Measurements from ENCODE around the gene BTBD19. TPM values are rescaled to one million over a fixed set of nuclear protein-coding genes. Genes with fewer than 3 reads are reported as not detected.
A peak's percentile ranks its signal among the peaks of the same experiment; 100 is the strongest.
"Not testable (repeated sequence)": the region's sequence is repeated elsewhere in the genome, so short reads cannot be mapped to it uniquely, and the experiment has no call there.

BTBD19 gene
- total RNA-seq, 1 donor from 2014 or later = 1.4 TPM

DNA sequence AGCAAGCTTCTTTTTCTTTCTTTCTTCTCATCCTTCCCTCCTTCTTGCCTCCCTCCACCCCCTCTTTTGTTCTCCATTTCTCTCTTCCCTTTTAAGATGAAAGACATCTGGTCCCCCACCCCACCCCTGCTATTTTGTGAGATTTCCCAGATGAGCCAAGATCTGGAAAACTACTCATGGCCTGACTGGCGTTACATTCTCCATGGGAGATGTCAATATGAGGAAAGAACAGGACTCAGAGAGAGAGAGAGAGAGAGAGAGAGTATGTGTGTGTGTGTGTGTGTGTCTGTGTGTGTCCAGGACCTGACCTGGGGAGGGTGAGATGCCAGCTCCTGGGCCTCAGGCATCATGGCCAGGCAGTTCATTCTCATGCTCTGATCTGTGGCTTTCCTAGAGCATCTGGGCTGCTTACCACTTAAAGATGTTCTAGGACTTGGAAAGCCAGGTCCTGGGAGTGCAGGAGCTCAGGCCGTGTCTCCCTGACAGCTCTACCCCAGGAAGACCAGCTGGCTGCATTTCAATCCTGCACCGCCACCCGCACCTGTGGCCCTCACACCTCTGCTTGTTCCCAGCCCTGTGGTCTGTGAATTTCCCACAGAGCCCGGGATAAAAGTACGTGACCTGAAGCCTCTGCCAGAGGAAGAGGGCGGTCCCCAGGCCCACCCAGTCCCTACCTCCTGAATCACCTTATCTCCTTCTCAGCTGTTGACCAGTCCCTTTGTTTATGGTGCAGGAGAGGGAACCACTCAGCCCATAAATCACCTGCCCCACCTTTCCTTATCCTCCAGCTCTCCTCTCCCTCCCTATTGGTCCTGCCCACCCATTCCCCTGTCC lies 17.1 kb upstream of the BTBD19 start:
- Histone ChIP-seq H3K79me2 (ENCODE audit: low read depth) (no peaks in the 10 kb centered on the region), H3K4me2 (no peak overlapping the region), H4K20me1 (ENCODE audit: low read depth) (no peaks in the 10 kb centered on the region), H2AFZ (replicated peaks) (no peak overlapping the region), H3K4me3 (no peak overlapping the region), H3K36me3 (no peaks in the 10 kb centered on the region), H3F3A (ENCODE audit: low read depth) (peaks cover 23% of the 10 kb centered on the region), H3K4me1 (peaks cover 11% of the 10 kb centered on the region), H3K27ac (no peak overlapping the region), H3K9ac (no peak overlapping the region), H3K9me3 (ENCODE audit: low read depth) (no peaks in the 10 kb centered on the region), H3K27me3 (peaks cover 14% of the 10 kb centered on the region)
- DNase-seq (ENCODE audit: low spot score) = no peak
- Mint-ChIP-seq H3K4me3 (peak overlapping the region; percentile 35), H3K4me1 (peaks cover 18% of the 10 kb centered on the region), H3K9me3 (no peaks in the 10 kb centered on the region), H3K27me3 (ENCODE audit: insufficient read depth, low read depth) (peaks cover 3% of the 10 kb centered on the region), H3K27ac (peak overlapping the region; percentile 90), H3K36me3 (no peaks in the 10 kb centered on the region)
- TF ChIP-seq EZH2phosphoT487 (IDR thresholded peaks at IDR 0.05) = no peak
- no peak for TF ChIP-seq EZH2 (IDR thresholded peaks at IDR 0.05)
- TF ChIP-seq, protein P1, sequence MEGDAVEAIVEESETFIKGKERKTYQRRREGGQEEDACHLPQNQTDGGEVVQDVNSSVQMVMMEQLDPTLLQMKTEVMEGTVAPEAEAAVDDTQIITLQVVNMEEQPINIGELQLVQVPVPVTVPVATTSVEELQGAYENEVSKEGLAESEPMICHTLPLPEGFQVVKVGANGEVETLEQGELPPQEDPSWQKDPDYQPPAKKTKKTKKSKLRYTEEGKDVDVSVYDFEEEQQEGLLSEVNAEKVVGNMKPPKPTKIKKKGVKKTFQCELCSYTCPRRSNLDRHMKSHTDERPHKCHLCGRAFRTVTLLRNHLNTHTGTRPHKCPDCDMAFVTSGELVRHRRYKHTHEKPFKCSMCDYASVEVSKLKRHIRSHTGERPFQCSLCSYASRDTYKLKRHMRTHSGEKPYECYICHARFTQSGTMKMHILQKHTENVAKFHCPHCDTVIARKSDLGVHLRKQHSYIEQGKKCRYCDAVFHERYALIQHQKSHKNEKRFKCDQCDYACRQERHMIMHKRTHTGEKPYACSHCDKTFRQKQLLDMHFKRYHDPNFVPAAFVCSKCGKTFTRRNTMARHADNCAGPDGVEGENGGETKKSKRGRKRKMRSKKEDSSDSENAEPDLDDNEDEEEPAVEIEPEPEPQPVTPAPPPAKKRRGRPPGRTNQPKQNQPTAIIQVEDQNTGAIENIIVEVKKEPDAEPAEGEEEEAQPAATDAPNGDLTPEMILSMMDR (IDR thresholded peaks at IDR 0.05) = no peak

DNA sequence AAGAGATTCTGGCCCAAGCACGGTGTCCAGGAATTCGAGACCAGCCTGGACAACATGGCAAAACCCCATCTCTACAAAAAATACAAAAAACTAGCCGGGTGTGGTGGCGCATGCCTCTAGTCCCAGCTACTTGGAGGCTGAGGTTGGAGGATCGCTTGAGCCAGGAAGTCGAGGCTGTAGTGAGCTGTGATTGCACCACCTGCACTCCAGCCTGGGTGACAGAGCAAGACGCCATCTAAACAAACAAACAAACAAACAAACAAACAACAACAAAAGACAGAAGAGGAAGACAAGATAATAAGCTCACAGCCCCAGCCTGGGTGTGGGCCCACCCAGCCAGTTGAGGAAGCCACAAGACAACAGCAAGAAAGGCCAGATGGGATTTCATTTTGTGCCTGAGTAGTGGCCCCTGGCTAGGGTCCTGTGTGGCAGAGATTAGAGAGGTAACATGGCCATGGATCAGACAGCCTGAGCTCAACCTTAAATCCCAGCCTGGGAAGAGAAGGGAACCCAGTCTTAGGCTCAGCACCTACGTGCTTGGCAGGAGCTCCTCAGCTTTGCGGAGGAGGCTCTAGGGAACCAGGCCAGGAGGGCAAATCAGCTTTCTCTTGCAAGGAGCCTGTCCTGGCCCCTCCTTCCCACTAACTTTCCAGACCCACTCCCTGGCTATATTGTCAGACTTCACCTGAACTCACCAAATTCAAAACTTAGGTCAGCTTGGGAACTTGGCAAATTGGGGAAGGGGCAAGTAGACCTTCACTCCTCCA lies 15.4 kb upstream of the BTBD19 start:
- H3K4me2 ChIP-seq = peak overlapping the region; percentile 21

DNA sequence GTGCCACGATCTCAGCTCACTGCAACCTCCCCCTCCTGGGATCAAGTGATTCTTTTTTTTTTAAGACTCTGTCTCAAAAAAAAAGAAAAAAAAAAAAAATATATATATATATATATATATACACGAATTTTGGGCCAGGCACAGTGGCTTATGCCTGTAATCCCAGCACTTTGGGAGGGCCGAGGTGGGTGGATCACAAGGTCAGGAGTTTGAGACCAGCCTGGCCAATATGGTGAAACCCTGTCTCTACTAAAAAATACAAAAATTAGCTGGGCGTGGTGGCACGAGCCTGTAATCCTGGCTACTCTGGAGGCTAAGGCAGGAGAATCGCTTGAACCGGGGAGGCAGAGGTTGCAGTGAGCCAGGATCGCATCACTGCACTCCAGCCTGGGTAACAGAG lies 10.4 kb upstream of the BTBD19 start:
- not testable (repeated sequence) for H3K4me2 ChIP-seq; H3K9me3 Mint-ChIP-seq; H3K9ac ChIP-seq; DNase-seq (ENCODE audit: low spot score); H3K27me3 Mint-ChIP-seq (ENCODE audit: insufficient read depth, low read depth); H3K27ac Mint-ChIP-seq; H3K27me3 ChIP-seq; H3K4me3 ChIP-seq; H3K79me2 ChIP-seq (ENCODE audit: low read depth); H2AFZ ChIP-seq (replicated peaks); H3K27ac ChIP-seq; H3K36me3 Mint-ChIP-seq; H3K4me3 Mint-ChIP-seq; H3K36me3 ChIP-seq; H3K9me3 ChIP-seq (ENCODE audit: low read depth)
- Histone ChIP-seq H4K20me1 (ENCODE audit: low read depth) (peaks cover 14% of the 10 kb centered on the region), H3K4me1 (peaks cover 32% of the 10 kb centered on the region), H3F3A (ENCODE audit: low read depth) (peaks cover 45% of the 10 kb centered on the region)
- peaks cover 24% of the 10 kb centered on the region for H3K4me1 Mint-ChIP-seq

More for the DNA sequence above, 15.4 kb upstream of the BTBD19 start:
- Mint-ChIP-seq H3K4me1 (peaks cover 14% of the 10 kb centered on the region), H3K4me3 (no peak overlapping the region), H3K36me3 (no peaks in the 10 kb centered on the region), H3K27me3 (ENCODE audit: insufficient read depth, low read depth) (peaks cover 3% of the 10 kb centered on the region), H3K27ac (peak overlapping the region; percentile 15), H3K9me3 (no peaks in the 10 kb centered on the region)
- Histone ChIP-seq H3F3A (ENCODE audit: low read depth) (peaks cover 26% of the 10 kb centered on the region), H2AFZ (replicated peaks) (peak overlapping the region; percentile 70), H4K20me1 (ENCODE audit: low read depth) (no peaks in the 10 kb centered on the region), H3K4me3 (no peak overlapping the region), H3K36me3 (no peaks in the 10 kb centered on the region), H3K27ac (no peak overlapping the region), H3K9me3 (ENCODE audit: low read depth) (no peaks in the 10 kb centered on the region), H3K27me3 (no peaks in the 10 kb centered on the region), H3K79me2 (ENCODE audit: low read depth) (no peaks in the 10 kb centered on the region), H3K9ac (no peak overlapping the region), H3K4me1 (peaks cover 4% of the 10 kb centered on the region)
- DNase-seq (ENCODE audit: low spot score) = no peak
- TF ChIP-seq, protein P1 (IDR thresholded peaks at IDR 0.05) = no peak
- TF ChIP-seq EZH2 (IDR thresholded peaks at IDR 0.05) = no peak
- TF ChIP-seq EZH2phosphoT487 (IDR thresholded peaks at IDR 0.05) = no peak

Data from neural progenitor cell (in vitro differentiated cells).